Lung (tissue), 12 donors: ENCODE measurements around the gene ARHGEF7. TPM values are rescaled to one million over a fixed set of nuclear protein-coding genes. Genes with fewer than 3 reads are reported as not detected.

ENCODE experiments used
- ATAC-seq: fragments of 200-7000 bp; cut with Tn5 transposase; one replicate; pipeline ENCODE4 v1.9.1; 2020; ENCODE audit warnings: moderate number of reproducible peaks; ENCODE audit not compliant: insufficient read depth, low FRiP score
- DNase-seq, 3 donors: peaks; one replicate each; pipeline ENCODE4 v3.0.0-alpha.2; 2013 to 2017
- H3K27ac ChIP-seq, 2 donors: one replicate each; pipeline ENCODE4 v1.5.1; 2013; ENCODE audit warnings: mild to moderate bottlenecking in 2 of 2, moderate library complexity in 2 of 2, control low read depth in 1 of 2, inconsistent platforms in 1 of 2, low read depth in 1 of 2, low read length in 1 of 2
- H3K27me3 ChIP-seq, 3 donors: one replicate each; pipeline ENCODE4 v1.5.1; 2013; ENCODE audit warnings: low read length in 2 of 3; ENCODE audit not compliant: control insufficient read depth in 3 of 3, insufficient read depth in 3 of 3
- H3K36me3 ChIP-seq, 4 donors: one replicate each; pipeline ENCODE4 v1.5.1; 2013; ENCODE audit warnings: low read length in 4 of 4, mild to moderate bottlenecking in 1 of 4, moderate library complexity in 1 of 4; ENCODE audit not compliant: control insufficient read depth in 4 of 4, insufficient read depth in 4 of 4
- H3K4me1 ChIP-seq, 5 donors: one replicate each; pipeline ENCODE4 v1.5.1; 2013; ENCODE audit warnings: low read length in 5 of 5, mild to moderate bottlenecking in 2 of 5, moderate library complexity in 1 of 5; ENCODE audit not compliant: control insufficient read depth in 5 of 5, insufficient read depth in 5 of 5
- H3K4me3 ChIP-seq: one replicate; pipeline ENCODE4 v1.5.1; 2013; ENCODE audit warnings: mild to moderate bottlenecking, control low read depth, moderate library complexity
- H3K9ac ChIP-seq, 2 donors: one replicate each; pipeline ENCODE4 v1.5.1; 2013; ENCODE audit warnings: low read length in 2 of 2, control low read depth in 1 of 2; ENCODE audit not compliant: insufficient read depth in 1 of 2
- H3K9me3 ChIP-seq, 4 donors: one replicate each; pipeline ENCODE4 v1.5.1; 2013; ENCODE audit warnings: low read length in 3 of 4, mild to moderate bottlenecking in 1 of 4, moderate library complexity in 1 of 4; ENCODE audit not compliant: control insufficient read depth in 4 of 4, insufficient read depth in 3 of 4
- CTCF ChIP-seq: IDR thresholded peaks from 2 replicates; pipeline ENCODE4 v1.5.1; 2012; ENCODE audit warnings: mild to moderate bottlenecking; ENCODE audit errors: control extremely low read depth, extremely low read depth
- WGBS, 2 donors: extraction: QIAGEN DNeasy Blood & Tissue Kit; methylation state at CpG; one replicate each; pipeline ENCODE4 v1.1.7; 2013; 5-methylcytosine and 5-hydroxymethylcytosine counted together
- polyA plus RNA-seq, 2 donors: library from polyadenylated mRNA; stranded (reverse); fragments of 200-250 nt; gene quantifications; one replicate each; pipeline ENCODE4 v1.2.1, GENCODE V29; 2013
- total RNA-seq, 2 donors: library from RNA; depleted of rRNA in 1 of 2; stranded (reverse); fragments of >200 nt in 1 of 2; gene quantifications; one replicate each; pipeline ENCODE4 v1.2.1, GENCODE V29; 2014 to 2021
- donor health status: control.
- donor health status: control.
- donor health status: Bipolar disorder and iron deficiency.
- donor health status: healthy.
- donor health status: DM: yes; HTN: yes; CAD: no.

The ARHGEF7 gene
- total and polyA plus RNA-seq, 4 donors: 20.9 to 143 (median 37.8) TPM

- no peak for ATAC-seq
- peaks cover 0 to 47% (median 32%) of the 10 kb centered on the region in 3 donors for H3K27me3 ChIP-seq
These were observed 4.9 kb downstream of the ARHGEF7 start for GRCh38 chr13:111119966-111120365.

GRCh38 chr13:111120422-111120821 lies 5.3 kb downstream of the ARHGEF7 start:
- H3K36me3 ChIP-seq: no peaks in the 10 kb centered on the region
- no peak overlapping the region for H3K9ac ChIP-seq
- H3K9me3 ChIP-seq: no peaks in the 10 kb centered on the region
- DNase-seq: no peak
- no peak for TF ChIP-seq CTCF
- no peak overlapping the region for H3K4me3 ChIP-seq
- no peak overlapping the region for H3K27ac ChIP-seq
- peaks cover 0 to 47% (median 32%) of the 10 kb centered on the region in 3 donors for H3K27me3 ChIP-seq
- whole genome bisulfite sequencing, 2 donors: 75 to 83% methylated on average over 12 of the region's 12 CpGs
- ATAC-seq: no peak
- peaks cover 0 to 4% (median 0%) of the 10 kb centered on the region in 5 donors for H3K4me1 ChIP-seq

More at GRCh38 chr13:111119966-111120365, 4.9 kb downstream of the ARHGEF7 start:
- Histone ChIP-seq H3K9me3 (no peaks in the 10 kb centered on the region), H3K36me3 (no peaks in the 10 kb centered on the region), H3K27ac (no peak overlapping the region), H3K4me3 (no peak overlapping the region), H3K9ac (no peak overlapping the region), H3K4me1 (peaks cover 0 to 4% (median 0%) of the 10 kb centered on the region in 5 donors)
- no peak for TF ChIP-seq CTCF
- DNase-seq: no peak

- H3K27me3 ChIP-seq: peaks cover 0 to 47% (median 31%) of the 10 kb centered on the region in 3 donors
- peaks cover 0 to 4% (median 0%) of the 10 kb centered on the region in 5 donors for H3K4me1 ChIP-seq
- DNase-seq: no peak
- H3K27ac ChIP-seq: no peak overlapping the region
- no peak for ATAC-seq
- TF ChIP-seq CTCF: no peak
- H3K9ac ChIP-seq: no peak overlapping the region
- no peak overlapping the region for H3K4me3 ChIP-seq
- WGBS, 2 donors: 86 to 87% methylated on average over 8 of the region's 8 CpGs
- no peaks in the 10 kb centered on the region for H3K36me3 ChIP-seq
- no peaks in the 10 kb centered on the region for H3K9me3 ChIP-seq
These were observed 5.8 kb downstream of the ARHGEF7 start for GRCh38 chr13:111120913-111121312.

DNA sequence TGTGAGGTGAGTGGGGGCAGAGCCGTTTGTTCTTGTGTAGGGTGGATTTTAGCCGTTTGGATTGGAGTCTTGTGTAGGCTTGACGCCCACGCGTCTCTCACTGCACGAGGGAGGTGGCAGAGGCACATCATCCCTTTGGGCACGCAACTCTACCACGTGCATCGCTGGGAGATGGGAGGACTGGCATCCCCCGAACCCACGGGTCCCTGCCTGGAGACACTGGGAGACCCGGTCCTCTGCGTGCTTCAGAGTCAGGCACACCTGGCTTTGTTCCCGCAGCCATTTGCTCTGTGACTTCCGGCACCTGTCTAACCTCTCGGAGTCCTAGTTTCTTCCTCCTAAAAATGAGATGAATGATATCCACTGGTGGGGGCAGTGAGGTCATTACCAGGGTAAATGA lies 6.4 kb downstream of the ARHGEF7 start:
- Histone ChIP-seq H3K9me3 (no peaks in the 10 kb centered on the region), H3K4me3 (no peak overlapping the region), H3K27me3 (peaks cover 0 to 41% (median 26%) of the 10 kb centered on the region in 3 donors), H3K9ac (no peak overlapping the region), H3K4me1 (peaks cover 0 to 4% (median 0%) of the 10 kb centered on the region in 5 donors), H3K36me3 (no peaks in the 10 kb centered on the region), H3K27ac (no peak overlapping the region)
- TF ChIP-seq CTCF: no peak
- no peak for DNase-seq
- no peak for ATAC-seq
- WGBS, 2 donors: 88 to 94% methylated on average over 16 of the region's 16 CpGs
